LoVo (cell line): ENCODE results near the gene GRHL3.

ENCODE experiments used
- DNase-seq: peaks from one replicate; pipeline ENCODE4 v3.0.0-alpha.2; 2016; ENCODE audit warnings: low spot score

GRHL3 gene

GRCh38 chr1:24293392-24294227, 25.5 kb upstream of the GRHL3 start:
- DNase-seq: no peak

DNA sequence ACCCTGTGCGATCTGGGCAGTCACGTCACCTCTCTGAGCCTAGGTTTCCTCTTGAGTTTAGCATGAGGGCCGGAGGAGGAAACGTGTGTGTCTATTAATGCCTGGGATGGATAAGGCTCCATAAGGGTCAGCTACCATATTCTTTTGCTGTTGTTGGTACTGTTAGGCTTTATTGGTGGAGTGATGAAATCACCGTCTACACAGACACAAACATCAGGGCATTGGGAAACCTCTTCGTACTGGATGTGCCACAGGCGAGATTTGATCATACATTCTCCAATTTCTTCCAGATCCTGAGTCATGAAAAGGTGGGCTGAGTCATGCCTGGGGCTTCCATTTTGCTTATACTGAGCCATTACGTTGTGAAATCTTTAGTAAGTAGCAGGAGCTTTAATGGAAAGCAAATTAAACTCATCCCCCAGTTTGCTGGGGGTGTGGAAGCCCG, 24.9 kb upstream of the GRHL3 start:
- DNase-seq: peak; percentile 38

GRCh38 chr1:24294716-24295371, 24.3 kb upstream of the GRHL3 start:
- DNase-seq: peak; percentile 67

DNA sequence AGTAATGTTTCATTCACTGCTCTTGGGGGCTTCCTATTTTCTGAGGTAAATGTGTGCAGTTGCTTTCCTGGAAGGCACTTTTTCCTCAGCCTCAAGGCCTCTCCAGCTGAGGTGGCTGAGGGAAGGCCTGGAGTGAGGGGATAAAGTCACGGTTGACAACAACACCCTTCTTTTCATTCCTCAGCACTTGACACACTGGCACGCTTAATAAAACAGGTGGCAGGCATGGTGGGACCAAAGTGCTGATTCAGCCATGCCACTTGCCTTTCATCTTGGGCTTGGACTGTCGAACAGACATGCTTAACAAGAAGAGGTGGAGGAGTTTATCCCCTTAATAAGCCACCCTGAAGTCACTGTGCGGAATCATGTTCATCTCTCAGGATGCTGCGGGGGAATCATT, 23.6 kb upstream of the GRHL3 start:
- no peak for DNase-seq

DNA sequence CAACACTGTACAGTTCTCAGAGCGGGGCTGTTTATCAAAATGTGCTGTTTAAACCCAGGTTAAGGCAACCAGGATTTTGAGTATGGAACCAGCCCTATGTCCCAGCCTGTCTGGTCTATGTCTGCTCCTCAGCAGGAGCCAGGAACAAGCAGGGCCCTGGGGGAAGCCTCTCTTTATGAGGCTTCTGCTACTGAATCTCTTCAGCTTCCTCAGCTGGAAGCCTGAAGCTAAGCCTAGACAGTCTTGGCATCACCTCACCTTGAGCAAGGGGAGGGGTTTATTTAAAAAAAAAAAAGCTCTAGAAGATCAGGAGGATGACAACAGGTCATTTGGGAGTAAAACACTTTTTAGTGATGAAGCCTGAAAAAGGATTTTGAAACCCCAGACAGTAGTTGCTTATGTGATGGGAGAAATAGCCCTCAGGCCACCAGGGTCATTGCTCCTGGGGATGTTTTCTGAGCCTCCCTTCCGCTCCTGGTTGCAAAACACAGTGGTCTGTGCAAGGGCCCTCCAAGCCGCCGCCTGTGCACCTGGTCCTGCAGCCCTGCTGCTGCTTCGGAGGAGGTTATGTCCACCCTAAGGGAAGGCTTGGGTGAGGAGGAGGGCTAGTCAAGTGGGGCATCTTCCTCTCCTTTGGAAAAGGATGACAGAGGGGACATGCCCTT, 21.8 kb upstream of the GRHL3 start:
- DNase-seq: no peak

DNA sequence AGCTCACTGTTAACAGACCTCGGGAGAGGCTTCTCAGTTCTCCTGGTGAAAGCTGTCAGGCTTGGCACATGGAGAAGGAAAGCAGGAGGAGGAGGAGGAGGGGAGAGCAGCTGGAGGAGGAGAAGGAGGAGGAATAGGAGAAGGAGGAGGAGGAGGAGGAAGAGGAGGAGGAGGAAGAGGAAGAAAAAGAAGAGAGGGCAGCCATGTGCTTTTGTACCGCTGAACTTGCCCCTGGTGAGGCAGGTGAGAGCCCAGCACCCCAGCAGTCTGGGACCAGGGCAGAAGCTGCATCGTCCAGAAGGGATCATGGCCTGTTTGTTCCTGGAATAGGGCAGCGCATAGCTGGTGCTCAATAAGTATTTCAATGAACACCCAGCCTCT, 21.3 kb upstream of the GRHL3 start:
- no peak for DNase-seq

DNA sequence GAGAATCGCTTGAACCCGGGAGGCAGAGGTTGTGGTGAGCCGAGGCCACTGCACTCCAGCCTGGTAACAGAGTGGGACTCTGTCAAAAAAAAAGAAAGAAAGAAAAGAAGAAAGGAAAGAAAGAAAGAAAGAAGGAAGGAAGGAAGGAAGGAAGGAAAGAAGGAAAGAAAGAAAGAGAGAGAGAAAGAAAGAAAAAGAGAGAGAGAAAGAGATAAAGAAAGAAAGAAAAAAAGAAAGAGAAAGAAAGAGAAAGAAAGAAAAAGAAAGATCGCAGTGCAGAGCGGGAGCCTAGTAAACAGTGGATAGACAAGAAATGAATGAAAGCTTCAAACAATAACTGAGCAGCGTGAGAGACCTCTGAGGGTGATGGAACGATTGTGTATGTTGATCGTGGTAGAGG, 20.6 kb upstream of the GRHL3 start:
- no peak for DNase-seq

GRCh38 chr1:24299901-24300300, 19.3 kb upstream of the GRHL3 start:
- DNase-seq: no peak

GRCh38 chr1:24300971-24301784, 18.0 kb upstream of the GRHL3 start:
- no peak for DNase-seq

- no peak for DNase-seq
These were observed 17.4 kb upstream of the GRHL3 start for GRCh38 chr1:24301785-24302175.

- DNase-seq: no peak
These were observed 16.9 kb upstream of the GRHL3 start for GRCh38 chr1:24302209-24302611.

DNA sequence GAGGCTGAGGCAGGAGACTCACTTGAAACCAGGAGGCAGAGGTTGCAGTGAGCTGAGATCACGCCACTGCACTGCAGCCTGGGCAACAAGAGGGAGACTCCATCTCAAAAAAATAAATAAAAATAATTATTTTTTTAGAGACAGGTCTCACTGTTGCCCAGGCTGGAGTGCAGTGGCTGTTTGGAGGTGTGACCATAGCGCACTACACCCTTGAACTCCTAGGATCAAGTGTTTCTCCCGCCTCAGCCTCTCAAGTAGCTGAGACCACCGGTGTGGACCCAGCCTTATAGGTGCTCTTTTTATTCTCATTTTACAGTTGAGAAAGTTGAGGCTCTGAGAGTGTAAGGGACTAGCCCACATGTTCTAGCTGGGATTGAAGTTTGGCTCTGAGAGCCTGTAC, 15.6 kb upstream of the GRHL3 start:
- no peak for DNase-seq

GRCh38 chr1:24304763-24305162, 14.4 kb upstream of the GRHL3 start:
- no peak for DNase-seq

- DNase-seq: no peak
These were observed 10.7 kb upstream of the GRHL3 start for GRCh38 chr1:24308365-24309015.

DNA sequence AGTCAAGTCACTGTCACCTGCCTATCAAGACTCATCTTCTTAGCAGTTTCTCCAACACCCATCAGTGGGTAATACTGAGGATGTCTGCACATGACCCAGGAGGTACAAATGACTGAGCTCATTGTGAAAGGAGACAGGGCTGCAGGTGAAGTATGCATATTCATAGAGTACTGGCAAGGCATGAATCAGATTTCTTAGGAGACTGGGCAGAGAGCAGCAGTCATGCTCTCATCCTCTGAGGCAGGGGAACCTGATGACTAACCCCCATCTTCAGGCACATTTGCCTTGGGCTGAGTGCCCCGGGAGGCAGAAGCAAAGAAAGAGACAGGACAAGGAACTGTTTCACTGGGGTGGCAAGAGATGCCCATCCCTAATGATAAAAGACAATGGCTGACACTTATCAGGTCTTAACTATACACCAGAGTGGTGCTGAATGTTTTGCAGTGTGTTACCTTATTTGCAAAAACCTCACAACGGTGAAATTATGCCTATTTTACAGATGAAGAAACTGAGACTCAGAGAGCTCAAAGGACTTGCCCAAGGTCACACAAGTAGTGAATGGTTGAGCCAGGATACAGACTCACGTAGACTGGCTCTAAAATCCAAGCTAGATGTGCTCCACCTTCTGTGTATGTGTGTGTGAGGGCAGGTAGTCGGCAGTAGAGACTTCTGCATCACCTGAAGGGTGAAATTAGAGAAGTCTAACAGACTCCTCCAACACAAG, 9.2 kb upstream of the GRHL3 start:
- no peak for DNase-seq

DNA sequence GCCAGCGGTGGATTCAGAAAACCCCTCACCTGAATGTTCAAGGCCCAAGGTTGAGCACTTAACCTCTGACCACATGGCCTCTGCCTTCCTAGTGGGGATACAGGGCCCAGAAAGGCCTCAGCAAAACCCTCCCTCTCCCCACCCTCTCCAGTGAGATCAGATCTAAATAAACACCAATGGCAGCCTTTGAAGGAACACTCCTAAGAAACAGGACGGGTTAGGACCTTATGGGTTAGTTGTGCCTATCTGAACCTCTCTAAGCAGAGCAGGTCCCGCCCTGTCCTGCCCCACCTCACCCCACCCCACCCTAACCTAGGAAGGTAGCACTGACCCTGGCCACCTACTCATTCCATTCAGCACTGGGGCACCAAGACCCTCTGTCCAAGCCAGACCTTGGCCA, 7.9 kb upstream of the GRHL3 start:
- no peak for DNase-seq

DNA sequence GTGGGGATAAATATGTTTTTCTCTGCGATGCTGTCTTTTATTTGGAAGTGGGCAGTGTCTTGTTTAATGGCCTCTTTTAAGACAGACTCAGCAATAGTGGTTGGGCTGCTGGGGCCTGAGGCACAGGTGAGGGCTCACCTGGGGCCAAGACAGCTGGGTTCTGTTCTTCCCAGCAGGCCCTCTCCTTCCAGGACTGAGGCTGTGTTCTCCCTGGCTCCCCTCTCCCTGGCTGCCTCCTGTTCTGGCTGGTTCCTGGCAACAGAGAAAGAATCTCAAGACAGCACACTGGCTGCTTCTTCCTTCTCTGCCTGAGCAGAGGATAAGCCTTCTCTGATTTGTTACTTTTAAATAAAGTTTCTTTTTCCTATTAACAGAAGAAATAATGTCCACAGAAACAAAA, 7.4 kb upstream of the GRHL3 start:
- DNase-seq: no peak

DNA sequence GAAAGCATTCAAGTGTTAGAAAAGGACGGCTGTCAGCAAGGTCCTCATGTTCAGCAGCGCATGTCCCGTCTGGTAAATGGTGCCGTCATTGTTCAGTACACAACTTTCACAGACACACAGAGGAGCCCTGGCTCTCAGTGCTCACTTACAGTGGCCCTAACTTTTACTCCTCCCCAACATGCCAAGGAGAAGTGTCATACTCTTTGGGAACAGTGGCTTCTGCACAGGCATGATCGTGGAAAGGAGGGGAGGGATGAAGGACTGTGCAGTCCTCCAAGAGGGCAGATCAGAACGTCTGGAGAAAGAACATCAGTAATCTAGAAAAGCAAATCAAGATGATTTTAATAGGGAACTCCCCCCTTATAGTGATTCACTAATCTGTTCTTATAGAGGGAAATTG, 3.8 kb upstream of the GRHL3 start:
- DNase-seq: no peak

- DNase-seq: no peak
These were observed 2.5 kb upstream of the GRHL3 start for GRCh38 chr1:24316645-24317044.

GRCh38 chr1:24317081-24317480, 2.1 kb upstream of the GRHL3 start:
- peak; percentile 36 for DNase-seq

DNA sequence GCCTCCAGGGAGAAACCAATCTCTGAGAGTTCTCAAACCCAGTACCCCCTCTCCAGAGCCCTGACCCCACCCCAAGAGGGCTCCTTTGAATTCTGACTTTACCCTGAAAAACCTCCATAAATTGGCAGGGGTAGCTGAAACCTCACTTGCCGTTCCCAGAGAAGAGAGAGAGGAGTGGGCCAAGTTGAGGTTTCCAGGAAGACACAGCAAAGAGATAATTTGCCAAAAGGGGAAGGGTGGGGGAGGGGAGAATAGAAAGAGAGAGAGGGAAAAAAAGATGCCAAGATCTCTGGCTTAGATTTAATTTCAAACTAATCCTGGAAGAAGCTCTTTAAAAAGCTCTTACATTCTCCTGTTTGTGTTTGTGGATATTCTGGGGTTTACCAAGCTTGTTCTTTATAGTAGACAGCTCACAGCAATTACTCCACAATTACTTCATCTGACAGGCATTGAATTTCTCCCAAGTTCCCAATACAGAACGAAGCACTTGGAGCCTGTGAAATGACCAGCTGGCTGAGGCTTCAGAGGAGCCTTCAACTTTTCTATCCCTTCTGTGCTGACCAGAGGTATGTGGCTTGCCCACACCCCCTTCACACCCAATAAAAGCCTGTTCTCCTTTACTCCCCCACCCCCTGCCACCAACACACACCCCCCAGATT, 1.1 kb upstream of the GRHL3 start:
- DNase-seq: no peak
